ENCODE measurements around the gene CFAP410. TPM values are rescaled to one million over a fixed set of nuclear protein-coding genes. Genes with fewer than 3 reads are reported as not detected.

The CFAP410 gene
- total RNA-seq, 1 donor from 2014 or later = 14.2 TPM

DNA sequence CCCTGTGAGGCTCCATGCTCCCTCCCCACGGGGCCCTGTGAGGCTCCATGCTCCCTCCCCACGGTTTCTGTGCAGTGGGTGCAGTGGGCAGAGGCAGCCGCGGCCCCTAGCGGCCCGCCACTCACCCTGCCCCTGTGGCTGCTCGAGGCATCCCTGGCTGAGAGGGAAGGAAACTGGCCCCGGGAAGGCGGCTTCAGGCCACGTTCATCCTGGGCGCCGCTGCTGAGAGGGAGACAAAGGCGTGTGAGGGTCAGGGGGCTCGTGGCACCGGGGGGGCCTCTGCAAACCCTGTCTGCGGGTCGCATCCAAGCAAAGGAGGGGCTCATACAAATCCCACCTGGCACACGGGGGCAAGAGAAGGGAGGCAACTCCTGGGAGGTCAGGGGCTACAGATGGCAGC is 8.5 kb downstream of the CFAP410 start:
- no peaks in the 10 kb centered on the region for H3K27me3 Mint-ChIP-seq (ENCODE audit: low read depth)
- H3K27ac Mint-ChIP-seq (ENCODE audit: unreplicated experiment) = no peak overlapping the region
- H3K36me3 Mint-ChIP-seq (ENCODE audit: low read depth) = no peaks in the 10 kb centered on the region
- H3K9me3 Mint-ChIP-seq (ENCODE audit: low read depth) = no peaks in the 10 kb centered on the region
- no peak for DNase-seq (ENCODE audit: low spot score)
- no peak overlapping the region for H3K4me3 Mint-ChIP-seq (ENCODE audit: unreplicated experiment)
- H3K4me1 Mint-ChIP-seq (ENCODE audit: low read depth) = peaks cover 5% of the 10 kb centered on the region
- TF ChIP-seq, protein P1, sequence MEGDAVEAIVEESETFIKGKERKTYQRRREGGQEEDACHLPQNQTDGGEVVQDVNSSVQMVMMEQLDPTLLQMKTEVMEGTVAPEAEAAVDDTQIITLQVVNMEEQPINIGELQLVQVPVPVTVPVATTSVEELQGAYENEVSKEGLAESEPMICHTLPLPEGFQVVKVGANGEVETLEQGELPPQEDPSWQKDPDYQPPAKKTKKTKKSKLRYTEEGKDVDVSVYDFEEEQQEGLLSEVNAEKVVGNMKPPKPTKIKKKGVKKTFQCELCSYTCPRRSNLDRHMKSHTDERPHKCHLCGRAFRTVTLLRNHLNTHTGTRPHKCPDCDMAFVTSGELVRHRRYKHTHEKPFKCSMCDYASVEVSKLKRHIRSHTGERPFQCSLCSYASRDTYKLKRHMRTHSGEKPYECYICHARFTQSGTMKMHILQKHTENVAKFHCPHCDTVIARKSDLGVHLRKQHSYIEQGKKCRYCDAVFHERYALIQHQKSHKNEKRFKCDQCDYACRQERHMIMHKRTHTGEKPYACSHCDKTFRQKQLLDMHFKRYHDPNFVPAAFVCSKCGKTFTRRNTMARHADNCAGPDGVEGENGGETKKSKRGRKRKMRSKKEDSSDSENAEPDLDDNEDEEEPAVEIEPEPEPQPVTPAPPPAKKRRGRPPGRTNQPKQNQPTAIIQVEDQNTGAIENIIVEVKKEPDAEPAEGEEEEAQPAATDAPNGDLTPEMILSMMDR (IDR thresholded peaks at IDR 0.05) = no peak

DNA sequence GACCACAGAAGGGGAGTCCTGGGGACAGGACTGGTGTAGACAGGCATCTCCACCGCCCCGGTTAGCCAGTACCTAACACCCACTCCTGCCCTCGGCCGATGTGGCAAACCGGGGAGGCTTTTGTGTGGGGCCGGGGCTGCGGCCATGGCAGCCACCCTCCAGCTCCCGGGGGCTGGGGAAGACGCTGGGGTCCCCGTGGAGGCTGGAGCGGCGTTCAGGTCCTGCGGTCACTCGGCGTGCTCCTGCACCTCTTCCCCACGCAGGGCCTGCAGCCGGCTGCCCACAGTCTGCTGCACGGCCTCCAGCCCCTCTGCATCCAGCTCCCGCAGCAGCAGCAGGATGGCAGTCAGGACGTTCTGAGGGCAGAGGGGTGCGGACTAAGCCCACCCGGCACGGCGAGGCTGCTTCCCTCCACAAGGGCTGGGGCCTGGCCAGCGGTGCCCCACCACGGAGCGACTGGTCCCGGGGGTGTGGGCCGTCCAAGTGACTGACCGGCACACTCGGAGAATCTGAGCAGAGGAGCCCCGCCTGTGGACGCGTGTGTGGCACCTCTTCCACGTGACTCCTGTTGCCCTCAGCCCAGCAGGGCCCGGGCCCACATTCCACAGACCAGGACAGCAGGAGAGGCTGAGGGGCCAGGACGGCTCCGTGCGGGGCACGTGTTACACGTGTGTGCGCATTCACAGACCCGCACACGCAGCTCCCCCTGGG is 9.1 kb downstream of the CFAP410 start:
- Mint-ChIP-seq H3K4me1 (ENCODE audit: low read depth) (peaks cover 5% of the 10 kb centered on the region), H3K27ac (ENCODE audit: unreplicated experiment) (no peak overlapping the region), H3K27me3 (ENCODE audit: low read depth) (no peaks in the 10 kb centered on the region), H3K36me3 (ENCODE audit: low read depth) (no peaks in the 10 kb centered on the region), H3K9me3 (ENCODE audit: low read depth) (no peaks in the 10 kb centered on the region), H3K4me3 (ENCODE audit: unreplicated experiment) (no peak overlapping the region)
- TF ChIP-seq, protein P1 (IDR thresholded peaks at IDR 0.05) = no peak
- DNase-seq (ENCODE audit: low spot score) = no peak

DNA sequence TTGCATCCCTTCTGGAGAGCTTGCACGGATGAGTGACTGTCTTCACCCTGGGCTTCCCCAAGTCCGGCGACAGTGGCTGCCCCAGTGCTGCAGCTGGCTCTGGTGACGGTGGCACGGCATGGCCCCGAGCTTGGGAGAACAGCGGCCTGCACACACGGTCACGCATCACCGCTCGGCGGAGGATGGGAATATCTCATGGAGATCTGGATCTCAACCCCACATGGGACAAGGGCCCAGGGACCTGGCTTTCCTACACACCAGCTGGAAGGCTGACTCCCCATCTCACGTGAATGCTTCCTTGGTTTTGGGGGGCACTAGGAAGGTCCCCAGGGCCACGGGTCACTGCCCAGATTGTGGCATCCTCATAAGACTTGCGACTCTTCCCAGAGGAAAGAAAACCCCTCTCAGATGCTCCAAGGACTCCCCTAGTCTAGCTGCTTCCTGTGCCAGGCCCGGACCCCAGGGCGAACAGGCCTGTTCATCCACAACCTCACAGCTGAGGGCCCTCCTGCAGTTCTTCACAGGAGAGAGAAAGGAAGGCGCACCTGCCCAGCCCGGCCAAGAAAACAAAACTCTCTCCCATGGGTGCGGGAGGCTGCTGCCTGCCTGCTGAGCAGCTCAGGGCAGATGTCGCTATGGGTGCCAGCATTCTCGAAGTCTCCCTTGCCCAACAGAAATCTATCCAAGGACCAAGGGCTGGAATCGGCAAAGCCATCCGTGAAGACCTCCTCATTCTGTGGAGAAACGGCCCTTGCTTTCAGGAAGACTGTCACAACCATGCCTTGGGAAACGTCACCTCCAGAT is 9.9 kb downstream of the CFAP410 start:
- no peak overlapping the region for H3K4me3 Mint-ChIP-seq (ENCODE audit: unreplicated experiment)
- DNase-seq (ENCODE audit: low spot score) = no peak
- TF ChIP-seq, protein P1 (IDR thresholded peaks at IDR 0.05) = no peak
- no peaks in the 10 kb centered on the region for H3K36me3 Mint-ChIP-seq (ENCODE audit: low read depth)
- no peaks in the 10 kb centered on the region for H3K27me3 Mint-ChIP-seq (ENCODE audit: low read depth)
- no peak overlapping the region for H3K27ac Mint-ChIP-seq (ENCODE audit: unreplicated experiment)
- no peaks in the 10 kb centered on the region for H3K9me3 Mint-ChIP-seq (ENCODE audit: low read depth)
- H3K4me1 Mint-ChIP-seq (ENCODE audit: low read depth) = peaks cover 5% of the 10 kb centered on the region

DNA sequence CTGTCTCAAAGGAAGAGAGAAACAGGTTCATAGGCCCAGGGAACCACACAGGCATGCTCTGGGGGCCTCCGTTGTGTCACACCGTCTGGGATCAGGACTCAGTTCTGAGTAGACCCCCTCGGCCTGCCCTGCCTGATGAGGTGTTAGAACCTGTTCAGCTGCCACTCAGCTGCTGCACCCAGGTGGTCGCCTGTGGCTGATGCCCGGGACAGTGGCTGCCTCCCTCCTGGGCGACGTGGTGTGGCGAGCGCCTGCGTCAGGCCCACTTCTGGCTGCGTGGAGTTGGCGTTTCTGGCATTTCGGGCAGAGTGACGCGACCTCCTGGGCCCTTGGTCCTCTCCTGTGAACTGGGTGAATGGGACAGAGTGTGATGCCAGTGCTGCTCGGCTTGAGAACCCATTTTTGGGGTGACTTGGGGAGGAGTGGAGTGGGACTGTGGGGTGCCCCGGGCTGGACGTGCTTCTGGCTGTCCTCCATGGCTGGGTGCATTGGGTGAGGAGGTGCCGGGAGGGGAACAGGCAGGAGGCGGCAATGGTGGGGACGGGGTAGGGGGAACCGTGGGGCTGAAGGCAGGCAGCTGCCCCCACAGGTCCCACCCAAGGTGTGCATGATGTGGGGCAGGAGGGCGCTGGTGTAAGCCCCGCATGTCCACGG is 10.8 kb downstream of the CFAP410 start:
- H3K27ac Mint-ChIP-seq (ENCODE audit: unreplicated experiment) = no peak overlapping the region
- no peaks in the 10 kb centered on the region for H3K27me3 Mint-ChIP-seq (ENCODE audit: low read depth)
- no peak overlapping the region for H3K4me3 Mint-ChIP-seq (ENCODE audit: unreplicated experiment)
- H3K4me1 Mint-ChIP-seq (ENCODE audit: low read depth) = peaks cover 5% of the 10 kb centered on the region
- DNase-seq (ENCODE audit: low spot score) = no peak
- TF ChIP-seq, protein P1 (IDR thresholded peaks at IDR 0.05) = no peak
- H3K9me3 Mint-ChIP-seq (ENCODE audit: low read depth) = no peaks in the 10 kb centered on the region
- no peaks in the 10 kb centered on the region for H3K36me3 Mint-ChIP-seq (ENCODE audit: low read depth)

DNA sequence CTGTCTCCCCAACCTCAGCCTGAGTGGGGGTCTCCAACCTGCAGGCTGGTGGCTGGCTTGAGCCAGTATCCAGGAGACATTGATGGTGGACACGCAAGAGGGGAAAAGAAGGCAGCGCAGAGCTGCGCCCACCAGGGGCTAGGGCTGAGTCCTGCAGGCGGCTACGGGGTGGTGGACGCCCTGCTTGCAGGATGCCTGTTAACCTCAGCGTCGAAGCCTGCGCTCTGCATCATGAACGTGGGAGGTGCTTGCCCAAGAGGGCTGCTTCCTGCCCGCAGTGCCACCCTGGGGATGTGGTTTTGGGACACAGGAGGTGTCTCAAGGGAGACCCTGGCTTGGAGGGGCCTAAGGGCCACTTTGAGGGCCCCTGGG is 11.6 kb downstream of the CFAP410 start:
- Mint-ChIP-seq H3K36me3 (ENCODE audit: low read depth) (peaks cover 4% of the 10 kb centered on the region), H3K27ac (ENCODE audit: unreplicated experiment) (no peak overlapping the region), H3K4me1 (ENCODE audit: low read depth) (peaks cover 5% of the 10 kb centered on the region), H3K9me3 (ENCODE audit: low read depth) (no peaks in the 10 kb centered on the region), H3K27me3 (ENCODE audit: low read depth) (no peaks in the 10 kb centered on the region), H3K4me3 (ENCODE audit: unreplicated experiment) (no peak overlapping the region)
- DNase-seq (ENCODE audit: low spot score) = no peak
- TF ChIP-seq, protein P1 (IDR thresholded peaks at IDR 0.05) = no peak

All from chondrocyte (in vitro differentiated cells).